HG03378 (cell line): Measurements from ENCODE around the gene ALDH3A1.

ENCODE experiments used
- ATAC-seq: cut with Tn5 transposase; IDR thresholded peaks from one replicate; pipeline ENCODE4 v1.9.1; 2021; ENCODE audit warnings: mild to moderate bottlenecking, moderate library complexity; ENCODE audit not compliant: unreplicated experiment

The ALDH3A1 gene

GRCh38 chr17:19760746-19761145, 12.6 kb upstream of the ALDH3A1 start:
- no peak for ATAC-seq

GRCh38 chr17:19759568-19760549, 11.8 kb upstream of the ALDH3A1 start:
- no peak for ATAC-seq

- no peak for ATAC-seq
Observed at GRCh38 chr17:19757536-19758180, 9.6 kb upstream of the ALDH3A1 start.

- ATAC-seq: no peak
Observed at GRCh38 chr17:19756546-19756945, 8.4 kb upstream of the ALDH3A1 start.

- ATAC-seq: no peak
Observed at GRCh38 chr17:19755821-19756510, 7.9 kb upstream of the ALDH3A1 start.

GRCh38 chr17:19755392-19755791, 7.3 kb upstream of the ALDH3A1 start:
- ATAC-seq: no peak

GRCh38 chr17:19753661-19754463, 5.8 kb upstream of the ALDH3A1 start:
- no peak for ATAC-seq

GRCh38 chr17:19753051-19753509, 5.0 kb upstream of the ALDH3A1 start:
- no peak for ATAC-seq

- no peak for ATAC-seq
Observed at GRCh38 chr17:19752216-19753050, 4.3 kb upstream of the ALDH3A1 start.

GRCh38 chr17:19750835-19751234, 2.7 kb upstream of the ALDH3A1 start:
- no peak for ATAC-seq

GRCh38 chr17:19750020-19750572, 2.0 kb upstream of the ALDH3A1 start:
- ATAC-seq: no peak

- no peak for ATAC-seq
Observed at GRCh38 chr17:19748807-19749193, 702 bp upstream of the ALDH3A1 start.

GRCh38 chr17:19747159-19747719, 859 bp downstream of the ALDH3A1 start:
- ATAC-seq: no peak

- ATAC-seq: no peak
Observed at GRCh38 chr17:19746517-19746916, 1.6 kb downstream of the ALDH3A1 start.

- no peak for ATAC-seq
Observed at GRCh38 chr17:19744922-19745757, 3.0 kb downstream of the ALDH3A1 start.

GRCh38 chr17:19744492-19744891, 3.6 kb downstream of the ALDH3A1 start:
- ATAC-seq: no peak

- no peak for ATAC-seq
Observed at GRCh38 chr17:19743101-19744100, 4.7 kb downstream of the ALDH3A1 start.
